SIG-M5 (cell line): Measurements from ENCODE around the gene MINDY1.
A peak's percentile ranks its signal among the peaks of the same experiment; 100 is the strongest.

Experiments
- DNase-seq: peaks from one replicate; lab custom pipeline; 2025; lab: John Stamatoyannopoulos, UW

MINDY1 gene

GRCh38 chr1:150985179-150985825 lies 21.4 kb downstream of the MINDY1 start:
- no peak for DNase-seq

DNA sequence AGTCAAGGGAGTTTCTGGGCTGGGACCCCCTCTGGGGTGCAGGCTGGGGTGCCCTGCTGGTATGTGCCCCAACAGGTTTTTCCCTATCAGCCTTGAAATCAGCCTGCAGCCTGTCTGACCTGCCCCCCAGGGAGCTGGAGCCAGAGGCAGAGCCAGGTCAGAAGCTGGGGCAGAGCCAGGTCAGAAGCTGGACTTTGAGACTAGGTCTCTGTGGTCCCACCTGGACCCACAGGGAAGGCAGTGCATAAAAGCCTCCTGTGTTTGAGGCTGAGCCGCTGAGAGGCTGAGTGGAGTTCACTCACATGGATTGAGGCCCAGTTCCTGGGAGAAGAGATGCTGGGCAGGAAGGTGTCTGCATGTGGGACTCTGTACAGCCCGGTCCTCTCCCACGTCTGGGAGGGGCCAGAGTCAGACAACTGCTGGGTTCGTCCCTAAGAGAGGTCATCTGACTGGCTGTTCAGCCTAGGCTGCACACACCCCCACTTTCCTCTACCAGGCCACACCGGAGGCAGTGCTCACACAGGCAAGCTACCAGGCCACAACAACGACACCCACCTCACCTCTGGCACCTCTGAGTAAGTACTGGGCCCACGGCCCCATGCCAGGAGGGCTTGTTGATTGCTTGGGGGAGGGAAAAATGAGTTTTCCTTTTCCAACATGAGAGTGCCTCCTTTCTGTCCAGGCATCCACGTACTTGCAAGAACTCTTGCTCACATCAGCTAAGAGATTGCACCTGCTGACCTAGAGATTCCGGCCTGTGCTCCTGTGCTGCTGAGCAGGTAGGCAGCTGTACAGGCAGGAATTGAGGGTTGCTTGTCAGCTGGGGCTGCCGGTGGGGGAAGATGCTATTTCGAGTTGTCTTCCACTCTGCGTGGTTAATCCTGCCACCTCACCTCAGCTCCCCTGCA lies 24.6 kb downstream of the MINDY1 start, which contains the start of gene ANXA9:
Gene ANXA9, plus strand, starts transcription at position 488 of the 908 bp plus-strand sequence. CDS start 814 bp downstream, outside the sequence.
- no peak for DNase-seq

GRCh38 chr1:150981177-150981804 lies 25.4 kb downstream of the MINDY1 start:
- no peak for DNase-seq

DNA sequence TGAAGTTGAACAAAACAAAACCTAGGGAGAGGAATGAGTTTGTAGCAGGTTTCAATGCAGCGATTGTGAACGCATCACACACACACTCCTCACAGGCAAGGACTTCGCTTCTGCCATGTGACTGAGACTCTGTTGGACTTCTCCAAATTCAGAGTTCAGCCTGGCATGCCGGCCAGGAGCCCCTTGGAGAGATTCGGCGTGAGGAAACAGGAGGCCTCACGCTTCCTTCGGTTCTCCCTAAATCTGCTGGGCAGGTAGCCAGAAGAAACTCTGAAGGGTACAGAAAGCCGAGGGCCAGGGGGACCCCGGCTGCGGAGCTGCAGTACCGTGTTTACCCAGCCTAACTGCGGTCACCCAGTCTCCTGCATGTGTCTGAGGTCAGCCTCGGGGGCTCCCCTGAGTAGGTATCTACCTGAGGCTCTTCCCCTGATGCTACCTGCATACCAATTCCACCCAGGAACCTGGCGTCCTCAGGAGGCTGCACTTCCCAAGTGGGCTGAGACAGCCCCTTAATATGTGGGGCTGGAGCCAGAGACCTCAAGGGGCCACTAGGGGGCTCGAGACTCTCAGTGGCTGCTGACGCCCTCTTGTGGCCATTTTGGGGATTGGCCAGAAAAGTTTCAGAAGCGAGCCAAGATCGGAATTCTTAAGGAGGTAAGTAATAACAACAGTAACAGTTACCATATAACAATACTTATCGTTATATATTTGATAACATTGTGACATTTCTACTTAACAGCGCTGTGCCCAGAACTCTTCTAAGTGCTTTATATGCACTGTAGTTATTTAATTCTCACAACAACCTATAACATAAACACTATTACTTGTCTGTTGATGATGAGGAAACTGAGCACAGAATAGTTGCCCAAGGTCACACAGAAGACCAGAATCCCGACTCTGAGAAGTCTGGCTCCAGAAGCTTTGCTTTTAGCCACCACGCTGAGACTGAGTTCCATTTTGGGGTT lies 27.3 kb downstream of the MINDY1 start:
- DNase-seq: peak; percentile 67

DNA sequence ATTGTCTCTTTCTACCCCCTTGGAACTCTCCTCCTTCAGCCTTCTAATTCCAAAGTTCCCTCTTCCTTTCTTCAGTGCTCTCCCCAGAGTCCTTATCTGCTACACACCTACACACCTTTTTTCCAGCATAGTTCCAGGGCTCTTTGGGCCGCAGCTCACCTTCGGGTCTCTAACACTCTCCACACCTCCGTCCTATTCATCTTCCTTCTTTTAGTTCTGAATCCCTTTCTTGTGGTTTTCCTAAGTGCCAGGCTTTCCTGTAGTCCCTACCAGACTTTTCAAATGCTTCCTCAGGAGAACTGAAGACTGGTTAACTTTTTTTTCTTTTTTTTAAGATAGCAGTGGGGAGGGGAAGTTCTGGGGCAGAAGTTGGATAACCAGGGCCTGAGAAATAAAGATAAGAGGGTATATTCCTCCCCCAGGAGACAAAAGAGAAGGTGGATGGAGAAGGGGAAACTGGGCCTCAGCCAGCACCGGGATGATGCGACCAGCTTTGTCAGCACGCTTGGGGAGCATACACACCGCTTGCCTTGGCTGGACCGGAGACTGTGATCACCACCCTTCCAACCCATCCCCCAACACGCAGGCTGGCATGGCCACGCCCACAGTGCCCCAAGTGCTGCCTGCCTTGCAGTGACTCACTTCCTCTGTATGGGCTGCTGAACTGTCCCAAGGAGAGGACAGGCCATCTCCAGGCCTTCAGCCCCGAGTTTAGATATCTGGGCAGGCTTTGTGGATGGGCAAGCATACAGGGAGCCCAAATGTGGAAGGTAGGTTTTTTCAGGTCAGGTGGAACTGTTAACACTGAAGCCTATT lies 29.6 kb downstream of the MINDY1 start:
- no peak for DNase-seq

GRCh38 chr1:150976401-150976821 lies 30.3 kb downstream of the MINDY1 start:
- DNase-seq: no peak

DNA sequence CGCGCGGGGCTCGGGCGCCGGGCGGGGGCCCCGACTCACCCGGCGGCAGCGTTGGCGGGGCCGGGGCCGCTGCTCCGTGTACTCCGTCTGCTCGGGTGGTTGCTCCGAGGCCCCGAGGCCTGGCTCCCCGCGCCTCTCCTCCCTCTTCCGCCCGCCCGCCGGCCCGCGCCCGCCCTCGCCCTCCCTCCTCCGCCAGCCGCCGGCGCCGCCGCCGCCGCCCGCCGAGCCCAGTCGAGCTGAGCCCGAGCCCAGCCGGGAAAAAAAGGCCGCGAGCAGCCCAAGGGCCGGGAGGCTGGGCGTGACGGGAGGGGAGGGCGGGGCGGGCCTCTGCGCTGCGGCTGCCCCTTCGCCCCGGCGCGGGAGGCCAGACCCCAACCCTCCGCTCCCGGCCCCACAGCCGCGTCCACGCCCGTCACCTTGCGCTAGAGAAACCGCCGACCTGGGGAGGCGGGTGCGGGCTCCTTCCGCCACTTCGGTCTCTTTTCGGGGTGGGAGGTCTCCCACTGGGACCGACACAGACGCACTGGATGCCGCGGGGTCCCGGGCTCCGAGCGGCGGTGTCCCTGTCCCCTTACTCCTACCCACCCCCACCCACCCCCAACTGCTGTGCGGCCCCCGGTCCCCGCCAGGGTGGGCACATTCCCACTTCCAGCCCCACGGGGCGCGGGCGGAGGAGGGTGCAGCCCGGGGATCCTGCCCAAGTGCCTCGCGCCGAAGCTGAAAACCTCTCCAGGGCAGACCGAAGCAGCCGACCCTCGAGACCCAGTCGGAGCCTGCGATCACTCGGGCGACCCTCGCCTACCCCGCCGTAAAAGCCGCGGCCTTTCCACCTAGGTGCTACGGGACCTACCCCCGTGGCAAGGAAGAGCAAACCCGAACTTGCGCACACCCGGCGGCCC lies 31.9 kb downstream of the MINDY1 start, which contains the start of gene CERS2:
Gene CERS2, minus strand, starts transcription at position 256 of the 899 bp plus-strand sequence. CDS start 5,745 bp downstream, outside the sequence.
- no peak for DNase-seq

GRCh38 chr1:150973836-150974579 lies 32.7 kb downstream of the MINDY1 start:
- no peak for DNase-seq

DNA sequence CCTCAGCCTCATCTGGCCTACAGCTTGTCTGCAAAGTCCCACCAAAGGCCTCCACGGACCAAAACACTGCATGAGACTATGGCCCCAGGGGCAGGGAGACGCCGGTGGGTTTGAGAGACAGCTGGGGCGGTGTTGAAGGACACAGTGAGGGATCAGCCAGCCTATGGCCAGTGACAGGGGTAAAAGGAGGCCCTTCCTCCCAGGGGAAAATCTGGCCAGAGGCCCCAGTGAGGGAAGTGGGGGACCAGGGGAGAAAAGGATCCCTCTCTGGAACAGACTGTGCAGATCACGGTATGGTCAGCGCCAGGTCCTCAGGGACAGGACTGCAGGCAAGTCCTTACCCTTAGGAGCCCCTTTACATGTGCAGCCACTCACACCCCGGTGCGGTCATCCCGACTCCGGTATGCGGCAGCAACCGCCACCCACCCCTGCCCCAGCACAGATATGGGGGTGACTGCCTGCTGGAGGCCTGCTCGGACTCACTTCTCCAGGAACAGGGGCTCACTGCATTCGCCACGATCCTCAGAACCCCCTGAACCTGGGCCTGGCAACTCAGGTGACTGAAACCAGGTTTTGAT lies 33.4 kb downstream of the MINDY1 start:
- no peak for DNase-seq

DNA sequence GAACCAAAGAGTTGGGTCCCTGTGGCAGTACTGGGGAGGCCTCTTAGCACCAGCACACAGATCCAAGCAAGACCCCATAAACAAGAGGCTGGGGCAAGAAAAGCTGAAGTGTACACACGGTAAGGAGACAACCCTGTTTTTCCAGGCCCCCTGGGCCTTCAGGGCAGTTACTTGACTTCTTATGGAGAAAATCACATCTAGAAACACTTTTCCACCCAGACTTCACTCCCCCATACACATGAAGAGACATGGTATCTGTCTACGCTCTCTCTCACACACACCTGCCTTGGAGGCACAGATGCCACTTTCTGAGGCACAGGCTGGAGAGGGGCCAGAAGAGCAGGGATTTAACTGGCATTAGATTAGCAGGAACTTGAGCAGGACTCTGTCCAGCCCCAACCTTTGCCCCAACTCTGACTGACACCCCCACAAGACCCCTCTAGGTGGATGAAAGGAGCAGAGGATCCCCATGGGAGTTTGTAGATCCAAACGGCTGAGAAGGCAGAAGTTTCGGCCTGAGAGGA lies 34.2 kb downstream of the MINDY1 start:
- DNase-seq: no peak

- DNase-seq: no peak
Observed at GRCh38 chr1:150971583-150972416, 34.9 kb downstream of the MINDY1 start.

DNA sequence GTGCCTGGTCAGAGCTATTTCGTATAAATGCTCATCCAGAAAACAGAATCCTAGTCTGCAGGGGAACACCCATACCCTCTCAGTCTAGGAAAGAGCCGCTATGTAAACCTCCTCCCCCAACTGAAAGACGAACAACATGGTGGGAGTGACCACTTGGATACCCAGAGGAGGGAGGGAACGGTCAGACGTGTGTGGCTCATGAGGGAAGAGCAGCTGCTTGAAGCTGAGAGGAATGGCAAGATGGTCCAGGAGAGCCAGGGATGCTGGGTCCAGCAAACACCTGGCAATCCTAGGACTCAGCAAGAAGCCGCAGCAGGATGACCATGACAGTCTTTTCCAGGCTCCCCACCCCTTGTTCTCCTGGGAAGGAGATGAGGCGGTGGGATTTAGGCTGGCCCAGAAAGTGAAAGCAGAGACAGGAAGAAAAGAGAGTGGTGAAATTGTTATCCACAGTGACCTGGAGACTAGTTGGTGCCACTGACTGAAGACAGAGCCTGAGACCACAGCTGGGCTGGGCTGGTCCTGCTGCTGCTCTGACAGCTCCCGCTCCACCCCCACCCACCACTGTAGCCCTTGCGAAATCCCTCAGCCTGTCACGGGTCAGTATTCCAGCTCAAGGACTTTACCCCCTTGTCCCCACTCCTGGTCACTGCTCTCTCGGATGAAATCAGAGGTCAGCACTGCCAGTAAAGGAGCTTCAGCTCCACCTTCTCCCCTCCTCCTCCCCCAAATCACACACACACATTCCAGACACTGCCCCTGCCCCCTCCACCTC lies 35.7 kb downstream of the MINDY1 start:
- DNase-seq: no peak

DNA sequence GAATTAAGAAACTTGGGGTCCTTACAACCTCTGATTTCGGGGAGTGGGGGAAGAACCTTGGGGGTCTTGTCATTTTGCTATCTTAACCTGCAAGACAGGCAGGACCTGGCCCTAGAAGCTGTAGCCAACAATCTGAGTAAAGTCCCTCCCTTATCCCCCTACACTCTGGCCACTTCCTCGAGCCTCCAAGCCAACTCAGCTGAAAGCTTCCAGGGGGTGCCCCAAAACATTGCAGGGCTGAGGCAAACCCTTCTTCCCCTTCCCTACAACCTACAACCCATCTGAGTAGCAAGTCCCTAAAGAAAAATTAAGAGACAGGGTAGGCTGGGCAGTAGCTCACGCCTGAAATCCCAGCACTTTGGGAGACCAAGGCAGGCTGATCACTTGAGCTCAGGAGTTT lies 37.1 kb downstream of the MINDY1 start:
- no peak for DNase-seq

DNA sequence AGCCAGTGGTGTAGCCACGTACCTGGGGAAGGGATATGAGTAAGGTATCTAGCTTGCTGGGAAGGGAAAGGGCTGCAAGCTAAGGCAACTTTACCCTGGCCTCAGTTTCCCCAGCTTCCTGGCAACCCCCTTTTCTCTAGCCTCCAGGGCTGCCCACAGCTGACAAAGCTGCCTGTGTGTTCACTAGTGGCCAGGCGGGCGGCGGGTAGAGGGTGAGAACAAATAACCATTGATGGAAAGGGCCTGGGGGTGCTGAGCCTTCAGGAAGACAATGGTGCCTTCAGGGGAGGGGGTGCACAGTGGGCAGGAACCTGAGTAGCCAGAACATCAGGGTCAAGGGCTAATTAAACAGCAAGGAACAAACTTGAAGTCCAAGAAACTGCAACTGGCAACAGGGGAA lies 38.2 kb downstream of the MINDY1 start:
- DNase-seq: no peak

GRCh38 chr1:150967936-150968335 lies 38.8 kb downstream of the MINDY1 start:
- DNase-seq: no peak

DNA sequence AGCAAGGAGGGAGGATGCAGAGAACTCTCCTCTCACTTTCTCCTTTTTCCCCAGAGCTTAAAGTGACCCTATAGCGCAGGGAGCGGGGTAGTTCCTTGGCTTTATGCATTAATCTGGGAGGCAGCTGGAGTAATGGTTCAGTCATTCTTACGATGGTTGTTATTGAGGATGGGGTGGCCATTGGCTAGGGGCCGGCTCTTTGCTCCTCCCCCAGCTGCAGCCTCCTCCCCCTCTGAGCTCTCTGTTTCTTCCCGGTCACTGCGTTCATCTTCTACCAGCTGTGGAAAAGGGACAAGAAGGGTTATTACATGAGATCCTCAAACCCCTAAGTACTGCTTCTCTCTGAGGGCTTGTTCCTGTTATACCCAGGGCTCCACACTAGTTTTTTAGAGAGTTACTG lies 40.7 kb downstream of the MINDY1 start:
- DNase-seq: no peak
